ES-I3 (cell line): Measurements from ENCODE around the gene CFAP77.

Experiments used
- H3K36me3 ChIP-seq: 2 replicates; pipeline ENCODE4 v1.6.1; 2013; ENCODE audit warnings: mild to moderate bottlenecking, low read length, control low read depth, moderate library complexity; ENCODE audit not compliant: insufficient read depth
- H3K4me1 ChIP-seq: 2 replicates; pipeline ENCODE4 v1.6.1; 2013; ENCODE audit warnings: mild to moderate bottlenecking, control low read depth, low read length; ENCODE audit not compliant: insufficient read depth
- H3K9ac ChIP-seq: 2 replicates; pipeline ENCODE4 v1.6.1; 2013; ENCODE audit warnings: low read depth, mild to moderate bottlenecking, low read length, moderate library complexity
- H3K9me3 ChIP-seq: 2 replicates; pipeline ENCODE4 v1.6.1; 2013; ENCODE audit warnings: mild to moderate bottlenecking, low read length, moderate library complexity; ENCODE audit not compliant: control insufficient read depth, insufficient read depth

The CFAP77 gene

DNA sequence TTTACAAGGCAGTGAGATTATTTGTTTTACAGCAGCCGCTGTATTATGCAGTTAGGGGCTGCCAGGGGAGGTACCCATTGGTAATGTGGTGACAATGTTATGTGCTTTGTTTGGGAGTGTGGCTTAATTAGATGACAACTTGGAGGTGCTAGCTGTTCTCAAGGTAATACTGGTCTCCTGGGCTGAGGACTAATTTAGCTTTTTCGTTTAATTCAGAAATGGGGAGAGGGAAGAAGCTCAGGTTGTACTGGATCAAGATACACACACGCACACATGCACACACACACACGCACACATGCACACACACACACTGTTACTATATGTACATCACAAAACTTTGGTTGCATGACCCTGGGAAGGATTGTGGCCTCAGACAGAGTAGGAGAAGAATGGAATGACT lies 37.9 kb downstream of the CFAP77 start:
- no peak overlapping the region for H3K9ac ChIP-seq
- H3K36me3 ChIP-seq, result no peaks in the 10 kb centered on the region
- H3K4me1 ChIP-seq, result peaks cover 3% of the 10 kb centered on the region; the same call in 1 of the 2 replicates
- H3K9me3 ChIP-seq, result no peaks in the 10 kb centered on the region

DNA sequence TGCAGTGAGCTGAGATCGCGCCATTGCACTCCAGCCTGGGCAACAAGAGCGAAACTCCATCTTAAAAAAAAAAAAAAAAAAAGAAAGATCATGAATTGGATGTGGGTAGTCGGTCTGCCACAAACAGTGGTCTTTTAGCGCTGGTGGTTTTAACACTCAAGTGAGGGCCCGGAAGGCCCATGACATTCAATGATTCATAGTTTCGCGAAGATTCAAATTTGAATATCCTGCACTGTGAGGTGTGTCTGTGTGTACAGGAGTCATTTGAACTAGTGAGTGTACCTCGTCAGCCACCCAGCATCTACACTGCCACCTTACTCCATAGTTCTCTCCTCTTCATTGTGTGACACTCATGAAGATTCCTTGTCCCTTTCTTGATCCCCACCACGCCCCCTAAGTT lies 41.3 kb downstream of the CFAP77 start:
- Histone ChIP-seq H3K4me1 (peaks cover 3% of the 10 kb centered on the region; the same call in 1 of the 2 replicates), H3K36me3 (no peaks in the 10 kb centered on the region), H3K9me3 (no peaks in the 10 kb centered on the region), H3K9ac (no peak overlapping the region)

DNA sequence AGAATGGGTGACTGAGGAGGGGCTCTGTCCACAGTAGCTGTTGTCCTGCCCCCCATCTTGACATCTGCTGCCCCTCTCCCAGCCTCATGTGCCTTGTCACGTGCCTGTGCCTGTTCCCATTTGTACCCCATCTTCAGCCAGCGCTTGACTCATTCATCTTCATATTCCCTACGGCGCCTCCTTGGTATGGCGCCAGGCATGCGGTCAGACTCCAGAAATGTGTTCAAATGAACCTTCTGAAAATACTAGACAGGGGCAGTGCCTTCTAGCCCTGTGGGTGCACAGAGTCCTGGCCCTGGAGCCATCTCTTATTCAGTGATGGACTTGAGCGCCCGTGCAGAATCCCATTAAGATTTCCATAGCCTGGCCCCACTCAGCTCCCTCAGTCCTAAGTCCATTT lies 46.2 kb downstream of the CFAP77 start:
- Histone ChIP-seq H3K9me3 (no peaks in the 10 kb centered on the region), H3K9ac (no peak overlapping the region), H3K36me3 (no peaks in the 10 kb centered on the region), H3K4me1 (no peaks in the 10 kb centered on the region)

DNA sequence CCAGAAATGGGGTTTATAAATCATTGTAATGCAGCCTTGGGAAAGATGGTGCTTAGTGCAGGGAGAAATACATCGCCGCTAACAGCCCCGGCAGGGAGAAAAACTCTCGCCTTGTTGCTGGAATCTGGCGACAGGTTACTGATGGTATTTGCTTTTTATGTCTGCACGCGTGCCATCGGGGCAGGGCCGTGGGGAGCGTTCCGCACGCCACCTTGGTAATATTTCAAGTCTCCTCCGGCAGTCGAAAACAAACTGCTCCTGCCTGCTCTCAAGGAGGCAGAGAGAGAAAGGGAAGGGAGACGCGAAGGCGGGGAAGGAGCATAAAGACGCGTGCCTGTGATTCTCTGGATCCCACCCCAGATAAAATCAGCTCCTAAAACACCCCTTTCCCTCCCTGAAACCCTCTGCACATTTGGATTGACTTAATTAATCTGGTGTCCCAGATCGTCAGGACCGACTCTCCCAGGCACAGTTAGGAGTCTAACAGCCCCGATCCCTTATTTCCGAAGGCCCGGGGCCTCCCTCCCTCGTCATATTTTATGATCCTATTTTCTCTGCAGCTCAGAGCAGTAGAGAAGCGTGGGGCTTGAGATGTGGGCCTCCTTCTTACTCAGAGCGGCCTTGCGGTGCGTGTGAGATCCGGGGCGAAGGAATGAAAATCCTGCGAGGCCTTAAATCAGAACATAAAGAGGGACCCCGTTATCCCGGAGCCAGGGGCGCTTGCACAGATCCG lies 47.7 kb downstream of the CFAP77 start:
- Histone ChIP-seq H3K36me3 (no peaks in the 10 kb centered on the region), H3K9ac (no peak overlapping the region), H3K4me1 (no peaks in the 10 kb centered on the region), H3K9me3 (no peaks in the 10 kb centered on the region)

DNA sequence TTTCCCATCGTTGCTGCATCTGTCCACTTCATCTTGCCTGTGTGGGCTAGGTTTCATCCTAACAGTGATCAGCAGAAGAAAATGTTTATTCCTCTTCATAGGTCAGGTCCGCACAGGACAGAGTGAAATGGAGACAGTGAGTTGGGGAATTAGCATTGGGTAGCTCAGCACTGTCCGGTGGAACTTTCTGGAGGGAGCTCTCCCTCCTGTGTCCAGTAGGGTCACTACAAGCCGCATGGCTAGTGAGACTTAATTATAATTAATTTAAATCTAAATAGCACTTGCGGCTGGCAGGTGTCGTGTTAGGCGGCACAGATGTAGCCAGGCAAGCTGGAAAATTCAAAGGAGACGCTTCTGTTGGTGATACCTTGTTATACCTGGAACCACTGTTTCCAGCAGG lies 48.4 kb downstream of the CFAP77 start:
- Histone ChIP-seq H3K36me3 (no peaks in the 10 kb centered on the region), H3K9me3 (no peaks in the 10 kb centered on the region), H3K4me1 (no peaks in the 10 kb centered on the region), H3K9ac (no peak overlapping the region)

DNA sequence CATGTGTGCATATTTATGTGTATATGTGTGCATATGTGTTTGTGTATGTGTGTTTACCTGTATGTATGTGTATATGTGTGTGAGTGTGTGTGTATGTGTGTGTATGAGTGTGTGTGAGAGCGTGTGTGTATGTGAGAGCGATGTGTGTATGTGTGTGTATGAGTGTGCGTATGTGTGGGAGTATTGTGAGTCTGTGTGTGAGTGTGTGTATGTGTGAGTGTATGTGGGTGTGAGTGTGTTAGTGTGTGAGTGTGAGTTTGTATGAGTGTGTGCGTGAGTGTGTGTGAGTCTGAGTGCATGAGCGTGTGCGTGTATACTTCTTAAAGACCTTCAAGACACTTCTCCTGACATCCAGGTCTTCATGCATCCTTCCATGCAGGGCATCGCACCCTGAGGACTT lies 49.6 kb downstream of the CFAP77 start:
- Histone ChIP-seq H3K36me3 (no peaks in the 10 kb centered on the region), H3K9ac (no peak overlapping the region), H3K9me3 (no peaks in the 10 kb centered on the region), H3K4me1 (no peaks in the 10 kb centered on the region)

DNA sequence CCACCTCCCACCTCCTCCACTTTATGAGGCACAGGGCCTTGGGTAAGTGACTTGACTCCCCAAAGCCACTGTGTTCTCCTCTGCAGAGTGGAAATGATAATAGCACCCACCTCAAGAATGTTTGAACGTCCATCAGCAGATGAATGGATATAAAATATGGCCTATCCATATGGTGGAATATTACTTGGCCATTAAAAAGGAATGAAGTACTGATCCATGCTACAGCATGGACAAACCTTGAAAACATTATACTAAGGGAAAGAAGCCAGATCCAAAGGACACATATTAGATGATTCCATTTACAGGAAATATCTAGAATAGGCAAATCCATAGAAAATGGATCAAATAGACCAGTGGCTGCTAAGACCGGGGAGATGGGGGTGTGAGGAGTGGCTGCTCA lies 50.2 kb downstream of the CFAP77 start:
- H3K9me3 ChIP-seq, result no peaks in the 10 kb centered on the region
- no peaks in the 10 kb centered on the region for H3K36me3 ChIP-seq
- no peaks in the 10 kb centered on the region for H3K4me1 ChIP-seq
- H3K9ac ChIP-seq, result no peak overlapping the region

DNA sequence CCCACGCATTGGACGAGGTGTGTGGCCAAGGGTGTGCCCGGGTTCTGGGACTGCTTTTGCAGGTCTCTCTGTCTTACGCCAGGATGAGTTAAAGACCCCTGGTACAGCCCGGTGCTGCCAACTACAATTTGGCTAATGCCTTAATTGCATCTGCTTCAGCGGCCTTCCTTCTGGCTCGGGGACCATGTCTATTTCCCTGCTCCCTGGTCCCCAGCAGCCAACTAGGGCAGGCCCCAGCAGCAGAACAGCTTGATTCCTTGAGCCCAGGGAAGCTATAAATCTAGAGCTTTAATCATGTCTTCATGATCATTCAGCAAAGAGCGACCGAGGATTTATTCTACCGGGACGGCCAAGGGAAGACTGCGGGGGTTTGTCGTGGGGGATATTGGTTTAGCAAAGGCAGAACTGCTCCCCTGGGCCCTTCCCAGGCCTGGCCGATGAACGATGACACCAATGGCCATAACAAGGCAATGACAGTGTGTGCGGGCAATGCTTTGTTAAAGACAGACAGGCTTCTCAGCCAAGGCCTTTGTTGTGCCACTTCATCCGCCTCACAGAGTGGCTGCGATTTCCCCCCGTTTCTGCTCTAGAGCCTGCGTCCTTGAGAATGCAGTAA lies 51.4 kb downstream of the CFAP77 start:
- Histone ChIP-seq H3K36me3 (no peaks in the 10 kb centered on the region), H3K9ac (no peak overlapping the region), H3K4me1 (no peaks in the 10 kb centered on the region), H3K9me3 (no peaks in the 10 kb centered on the region)

DNA sequence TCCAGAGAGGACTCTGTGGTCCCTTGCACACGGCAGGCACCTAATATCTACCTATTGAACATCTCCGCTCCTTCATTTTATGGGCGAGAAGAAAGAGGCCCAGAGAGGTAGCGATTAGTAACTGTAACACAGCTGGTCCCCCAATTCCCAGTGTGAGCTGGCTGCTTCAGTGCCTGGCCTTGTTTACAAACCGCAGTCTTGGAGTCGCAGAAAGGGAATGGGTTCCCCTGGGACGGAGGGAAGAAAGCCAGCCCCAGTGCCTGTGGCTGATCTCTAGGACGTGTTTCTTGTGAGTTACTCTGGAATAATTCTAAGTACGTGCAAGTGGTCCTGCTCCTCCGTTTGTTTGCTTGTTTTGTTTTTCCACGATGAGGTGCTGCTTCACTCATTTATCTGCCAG lies 52.0 kb downstream of the CFAP77 start:
- H3K9ac ChIP-seq, result no peak overlapping the region
- no peaks in the 10 kb centered on the region for H3K9me3 ChIP-seq
- H3K4me1 ChIP-seq, result no peaks in the 10 kb centered on the region
- H3K36me3 ChIP-seq, result no peaks in the 10 kb centered on the region

DNA sequence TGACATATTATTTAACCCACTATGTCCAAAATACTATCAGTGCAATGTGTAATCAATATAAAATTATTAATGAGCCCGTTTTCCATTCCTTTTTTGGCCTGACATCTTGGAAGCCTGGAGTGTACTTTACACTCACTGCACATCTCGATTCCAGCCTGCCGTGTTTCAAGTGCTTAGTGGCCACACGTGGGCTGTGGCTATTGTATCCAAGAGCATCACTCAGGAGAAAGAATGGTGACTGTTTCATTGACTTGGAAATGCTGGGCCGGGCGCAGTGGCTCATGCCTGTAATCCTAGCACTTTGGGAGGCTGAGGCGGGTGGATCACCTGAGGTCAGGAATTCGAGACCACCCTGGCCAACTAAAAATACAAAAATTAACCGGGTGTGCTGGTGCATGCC lies 54.5 kb downstream of the CFAP77 start:
- H3K4me1 ChIP-seq, result no peaks in the 10 kb centered on the region
- no peaks in the 10 kb centered on the region for H3K9me3 ChIP-seq
- H3K9ac ChIP-seq, result no peak overlapping the region
- H3K36me3 ChIP-seq, result no peaks in the 10 kb centered on the region

DNA sequence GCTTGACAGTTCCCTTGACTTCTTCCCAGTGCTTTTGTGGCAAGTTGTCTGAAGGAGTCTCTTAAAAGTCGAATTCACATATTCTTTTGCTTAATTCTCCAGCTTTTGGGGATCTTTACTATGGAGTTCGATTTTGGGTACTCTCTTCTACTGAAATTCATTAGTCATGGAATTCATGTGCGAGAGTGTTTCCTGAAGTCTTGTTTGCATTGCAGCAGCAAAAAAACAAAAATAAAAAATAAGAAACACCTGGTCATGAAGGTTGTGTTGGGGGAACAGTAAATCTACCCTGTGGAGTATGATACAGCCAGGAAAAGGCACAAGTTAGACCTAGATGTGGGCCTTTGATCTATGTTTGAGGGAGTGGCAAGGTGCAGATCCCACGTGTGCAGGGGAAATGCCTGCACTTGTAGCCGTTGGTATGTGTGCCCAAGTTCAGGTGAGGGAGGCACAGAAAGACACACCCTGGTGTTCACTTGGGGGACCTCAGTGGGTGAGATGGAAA lies 55.2 kb downstream of the CFAP77 start:
- H3K9ac ChIP-seq, result no peak overlapping the region
- no peaks in the 10 kb centered on the region for H3K4me1 ChIP-seq
- H3K36me3 ChIP-seq, result no peaks in the 10 kb centered on the region
- no peaks in the 10 kb centered on the region for H3K9me3 ChIP-seq

DNA sequence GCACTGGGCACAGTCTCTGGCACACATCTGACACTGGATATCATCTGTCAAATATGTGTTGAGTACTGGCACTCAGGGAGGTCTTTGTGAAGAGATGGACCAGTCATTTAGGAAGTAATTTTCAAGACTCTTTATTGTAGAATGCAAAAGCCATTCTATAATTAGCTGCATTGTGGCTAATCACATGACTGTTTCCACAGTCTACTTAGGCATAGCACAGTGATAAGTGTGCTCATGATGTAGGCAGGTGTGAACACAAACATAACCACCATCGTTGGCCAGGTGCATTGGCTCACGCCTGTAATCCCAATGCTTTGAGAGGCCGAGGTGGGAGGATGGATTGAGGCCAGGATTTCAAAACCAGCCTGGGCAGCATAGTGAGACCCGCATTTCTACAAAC lies 62.2 kb downstream of the CFAP77 start:
- Histone ChIP-seq H3K9ac (no peak overlapping the region), H3K36me3 (no peaks in the 10 kb centered on the region), H3K9me3 (no peaks in the 10 kb centered on the region), H3K4me1 (no peaks in the 10 kb centered on the region)

DNA sequence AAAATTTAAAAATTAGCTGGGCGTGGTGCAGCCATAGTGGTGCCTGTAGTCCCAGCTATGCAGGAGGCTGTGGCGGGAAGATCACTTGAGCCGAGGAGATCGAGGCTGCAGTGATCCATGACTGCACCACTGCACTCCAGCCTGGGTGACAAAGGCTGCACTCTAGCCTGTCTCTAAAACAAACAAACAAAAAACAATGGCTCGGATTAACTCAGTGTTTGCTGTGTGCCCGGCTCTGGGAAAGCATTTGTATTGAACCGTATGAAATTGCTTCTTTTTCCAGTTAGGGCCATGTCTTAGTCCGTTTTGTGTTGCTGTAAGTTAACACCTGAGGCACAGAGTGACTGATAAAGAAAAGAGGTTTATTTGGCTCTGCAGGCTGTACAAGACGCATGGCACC lies 62.6 kb downstream of the CFAP77 start:
- Histone ChIP-seq H3K9ac (no peak overlapping the region), H3K4me1 (no peaks in the 10 kb centered on the region), H3K9me3 (no peaks in the 10 kb centered on the region), H3K36me3 (no peaks in the 10 kb centered on the region)

DNA sequence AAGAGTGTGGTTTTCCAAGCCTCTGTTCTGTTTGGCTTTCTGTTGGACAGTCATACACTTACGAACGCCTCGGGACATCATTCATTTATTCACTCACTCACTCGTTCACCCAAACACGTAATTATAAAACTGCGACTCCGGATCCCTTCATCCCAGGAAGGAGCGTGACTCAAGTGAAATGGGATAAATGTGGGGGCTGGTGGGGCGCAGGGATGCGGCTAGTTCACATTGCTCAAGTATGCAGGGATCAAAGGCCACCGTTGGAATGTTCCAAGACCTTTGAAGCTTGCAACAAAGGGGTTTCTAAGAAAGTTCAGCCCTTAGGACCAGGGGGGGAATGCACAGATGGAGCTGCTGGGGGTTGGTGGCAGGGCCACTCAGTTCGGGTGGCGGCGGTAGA lies 64.2 kb downstream of the CFAP77 start:
- H3K9ac ChIP-seq, result no peak overlapping the region
- H3K4me1 ChIP-seq, result no peaks in the 10 kb centered on the region

DNA sequence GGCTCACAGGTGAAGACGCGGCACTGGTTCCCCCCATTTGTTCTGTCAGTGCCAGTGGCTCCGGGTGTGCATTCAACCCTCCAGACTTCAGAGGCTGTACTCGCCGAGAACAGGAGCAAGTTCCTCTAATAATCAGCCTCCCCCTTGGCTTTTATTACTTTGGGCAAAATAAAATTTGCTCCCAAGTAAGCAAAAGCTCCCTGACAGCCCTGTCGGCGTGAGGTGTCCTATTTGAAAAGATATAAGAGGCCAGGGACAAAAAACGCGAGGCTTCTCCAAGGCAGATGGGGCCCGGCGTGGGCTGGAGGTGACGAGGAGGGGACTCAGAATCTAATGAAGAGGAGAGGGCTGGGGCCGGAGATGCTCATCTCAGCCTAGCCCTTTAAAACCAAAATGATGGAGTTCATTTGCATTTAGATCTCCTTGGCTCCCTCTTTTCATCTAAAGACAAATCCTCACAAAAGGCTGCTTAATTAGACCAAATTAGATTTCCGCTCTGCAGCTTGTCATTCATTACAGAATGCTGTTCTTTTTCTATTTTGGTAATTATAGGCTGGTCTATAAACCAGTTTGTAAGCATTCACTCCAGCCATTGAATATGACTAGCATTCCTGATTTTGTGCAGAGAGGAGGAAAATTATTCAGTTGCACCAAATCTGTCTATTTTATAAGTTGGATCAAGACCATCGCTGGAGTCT lies 68.5 kb downstream of the CFAP77 start:
- Histone ChIP-seq H3K9me3 (no peaks in the 10 kb centered on the region), H3K36me3 (no peaks in the 10 kb centered on the region), H3K4me1 (no peaks in the 10 kb centered on the region), H3K9ac (no peak overlapping the region)

More for the DNA sequence above, 64.2 kb downstream of the CFAP77 start:
- Histone ChIP-seq H3K36me3 (no peaks in the 10 kb centered on the region), H3K9me3 (no peaks in the 10 kb centered on the region)
